CD4-positive, alpha-beta T cell treated with Interleukin-1 beta for 1 hour (primary cell): ENCODE measurements around the gene CDCA5.

Experiments
- DNase-seq, 2 donors: peaks; one replicate each; pipeline ENCODE4 v3.0.0-alpha.2; 2020 to 2022

Gene CDCA5

DNA sequence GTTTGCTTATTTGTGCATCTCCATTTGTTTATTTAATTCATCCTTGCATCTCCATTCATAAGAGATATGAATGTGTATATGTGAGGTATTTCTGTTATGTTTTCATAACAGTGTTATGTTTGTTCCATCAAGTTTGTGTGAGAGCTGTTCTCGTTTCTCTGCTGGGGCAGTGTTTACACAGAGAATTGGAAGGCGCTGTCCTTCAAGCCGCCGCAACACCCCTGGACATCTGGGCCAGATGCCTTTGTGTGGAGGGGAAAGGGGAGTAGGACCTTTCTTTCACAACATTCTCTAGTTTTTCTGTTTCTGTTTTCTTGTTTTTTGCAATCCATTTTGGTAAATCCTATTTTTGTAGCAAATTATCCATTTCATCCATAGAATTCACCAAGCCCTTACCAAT lies 20.8 kb upstream of the CDCA5 start:
- DNase-seq: no peak

GRCh38 chr11:65103476-65103875 lies 19.6 kb upstream of the CDCA5 start:
- no peak for DNase-seq

DNA sequence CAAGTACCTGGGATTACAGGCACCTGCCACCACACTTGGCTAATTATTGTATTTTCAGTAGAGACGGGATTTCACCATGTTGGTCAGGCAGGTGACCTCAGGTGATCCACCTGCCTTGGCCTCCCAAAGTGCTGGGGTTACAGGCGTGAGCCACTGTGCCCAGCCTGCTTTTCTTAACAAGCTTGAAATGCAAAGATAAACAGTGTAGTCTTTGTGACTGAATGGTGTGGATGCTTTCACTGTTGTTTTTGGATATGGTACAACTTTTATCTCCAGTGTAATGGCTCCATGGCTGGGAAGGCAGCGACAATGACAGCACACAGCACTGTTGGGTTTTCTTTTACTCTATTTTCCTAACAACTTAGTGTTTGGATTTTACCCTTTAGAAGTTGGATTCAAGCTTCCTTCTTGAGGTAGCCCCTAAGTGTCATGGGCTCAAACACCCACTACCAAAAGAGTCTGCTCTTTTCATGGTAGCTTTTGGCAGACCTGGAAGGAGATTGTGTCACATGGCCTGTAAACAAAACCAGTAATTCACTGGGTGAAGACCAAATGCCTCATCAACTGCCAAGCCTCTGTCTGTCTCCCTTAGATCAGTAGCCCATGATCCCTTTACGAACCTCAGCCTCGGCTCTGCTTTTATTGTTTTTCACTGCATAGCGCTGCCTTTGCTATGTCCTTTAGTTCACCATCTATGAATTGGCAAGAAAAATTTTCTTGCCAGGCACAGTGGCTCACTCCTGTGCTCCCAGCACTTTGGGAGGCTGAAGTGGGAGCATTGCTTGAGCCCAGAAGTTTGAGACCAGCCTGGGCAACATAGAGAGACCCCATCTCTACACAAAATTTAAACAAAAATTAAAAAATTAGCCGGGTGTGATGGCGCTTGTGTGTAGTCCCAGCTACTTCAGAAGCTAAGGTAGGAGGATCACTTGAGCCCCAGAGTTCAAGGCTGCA lies 18.6 kb upstream of the CDCA5 start:
- DNase-seq: no peak

DNA sequence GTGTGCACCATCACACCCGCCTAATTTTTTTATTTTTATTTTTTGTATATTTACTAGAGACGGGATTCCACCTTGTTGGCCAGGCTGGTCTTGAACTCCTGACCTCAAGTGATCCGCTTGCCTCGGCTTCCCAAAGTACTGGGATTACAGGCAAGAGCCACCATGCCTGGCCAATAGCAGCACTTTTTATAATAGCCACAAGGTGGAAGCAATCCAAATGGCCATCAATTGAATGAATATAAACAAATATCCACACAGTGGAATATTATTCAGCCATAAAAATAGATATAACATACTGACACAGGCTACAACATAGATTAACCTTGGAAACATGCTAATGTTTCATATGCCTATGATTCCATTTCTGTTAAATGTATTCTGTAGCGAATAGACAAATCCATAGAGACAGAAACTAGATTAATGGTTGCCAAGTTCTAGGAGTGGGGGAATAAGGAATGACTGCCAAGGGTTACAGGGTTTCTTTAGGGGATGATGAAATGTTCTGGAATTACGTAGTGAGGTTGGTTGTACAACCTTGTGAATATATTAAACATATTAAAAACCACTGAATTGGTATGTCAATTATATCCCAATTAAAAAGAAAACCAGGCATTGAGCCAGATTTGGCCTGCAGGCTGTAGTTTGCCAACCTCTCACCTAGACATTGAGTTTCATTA lies 17.0 kb upstream of the CDCA5 start:
- no peak for DNase-seq

- no peak for DNase-seq
These were observed 13.1 kb upstream of the CDCA5 start for GRCh38 chr11:65096926-65097325.

DNA sequence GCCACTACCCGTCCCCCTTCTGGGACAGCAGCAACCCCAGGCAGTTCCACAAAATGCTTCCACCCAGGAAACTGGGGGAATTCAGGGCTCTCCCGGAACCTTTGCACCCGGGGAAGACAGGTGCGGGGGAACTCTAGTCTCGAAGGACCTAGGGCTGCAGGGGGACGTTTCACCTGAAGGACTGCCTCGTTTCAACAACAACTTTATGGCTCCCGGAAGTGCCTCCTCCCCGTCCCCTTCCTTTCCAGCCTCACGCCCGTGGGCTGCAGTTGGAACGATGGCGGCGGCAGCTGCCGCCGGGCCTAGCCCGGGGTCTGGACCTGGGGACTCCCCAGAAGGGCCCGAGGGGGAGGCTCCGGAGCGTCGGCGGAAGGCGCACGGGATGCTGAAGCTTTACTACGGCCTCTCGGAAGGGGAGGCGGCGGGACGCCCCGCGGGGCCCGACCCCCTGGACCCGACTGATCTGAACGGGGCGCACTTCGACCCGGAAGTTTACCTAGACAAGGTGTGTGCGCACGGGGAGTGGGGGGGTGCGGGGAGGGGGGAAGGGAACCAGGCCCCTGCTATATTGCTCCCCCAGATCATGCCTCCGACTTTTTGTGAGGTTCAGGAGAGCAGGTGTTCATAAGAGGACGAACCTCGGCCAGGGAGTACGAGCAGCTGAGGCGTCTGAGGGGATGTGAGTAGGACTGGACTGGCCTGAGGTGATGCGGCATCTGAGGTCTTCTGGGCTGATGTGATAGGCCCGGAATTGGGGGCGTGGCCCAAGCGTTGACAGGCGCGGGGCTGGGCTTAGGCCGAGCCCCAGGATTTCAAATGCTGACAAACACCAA lies 12.3 kb upstream of the CDCA5 start, which contains the start of gene VPS51:
TSS of gene VPS51 (plus strand) at position 241 of the 833 bp plus-strand sequence. CDS start at position 278, 37 bp downstream.
- peak; percentile 88 to 89 for DNase-seq

DNA sequence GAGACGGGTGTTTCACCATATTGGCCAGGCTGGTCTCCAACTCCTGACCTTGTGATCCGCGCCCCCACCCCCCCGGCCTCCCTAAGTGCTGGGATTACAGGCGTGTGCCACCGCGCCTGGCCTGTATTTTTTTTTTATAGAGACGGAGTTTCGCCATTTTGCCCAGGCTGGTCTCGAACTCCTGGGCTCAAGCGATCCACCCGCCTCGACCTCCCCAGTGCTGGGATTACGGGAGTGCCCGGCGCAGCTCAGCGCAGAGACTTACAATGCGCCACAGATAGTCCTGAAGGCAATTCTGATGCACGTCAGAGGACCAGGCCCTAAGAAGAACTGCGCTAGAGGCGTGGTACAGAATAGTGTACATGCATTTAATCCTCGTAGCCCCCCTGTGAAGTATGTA lies 11.6 kb upstream of the CDCA5 start:
- DNase-seq: no peak

- no peak for DNase-seq
These were observed 6.8 kb upstream of the CDCA5 start for GRCh38 chr11:65090628-65091027.

GRCh38 chr11:65089621-65090020 lies 5.8 kb upstream of the CDCA5 start:
- DNase-seq: no peak

DNA sequence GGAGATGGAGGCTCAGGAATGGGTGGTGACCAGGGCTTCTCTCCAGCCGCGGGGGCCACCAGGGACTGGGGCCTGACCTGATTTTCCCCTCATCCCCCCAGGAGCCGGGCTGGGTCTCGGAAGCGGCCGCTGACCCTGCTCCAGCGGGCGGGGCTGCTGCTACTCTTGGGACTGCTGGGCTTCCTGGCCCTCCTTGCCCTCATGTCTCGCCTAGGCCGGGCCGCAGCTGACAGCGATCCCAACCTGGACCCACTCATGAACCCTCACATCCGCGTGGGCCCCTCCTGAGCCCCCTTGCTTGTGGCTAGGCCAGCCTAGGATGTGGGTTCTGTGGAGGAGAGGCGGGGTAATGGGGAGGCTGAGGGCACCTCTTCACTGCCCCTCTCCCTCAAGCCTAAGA lies 4.0 kb upstream of the CDCA5 start:
- DNase-seq: no peak

DNA sequence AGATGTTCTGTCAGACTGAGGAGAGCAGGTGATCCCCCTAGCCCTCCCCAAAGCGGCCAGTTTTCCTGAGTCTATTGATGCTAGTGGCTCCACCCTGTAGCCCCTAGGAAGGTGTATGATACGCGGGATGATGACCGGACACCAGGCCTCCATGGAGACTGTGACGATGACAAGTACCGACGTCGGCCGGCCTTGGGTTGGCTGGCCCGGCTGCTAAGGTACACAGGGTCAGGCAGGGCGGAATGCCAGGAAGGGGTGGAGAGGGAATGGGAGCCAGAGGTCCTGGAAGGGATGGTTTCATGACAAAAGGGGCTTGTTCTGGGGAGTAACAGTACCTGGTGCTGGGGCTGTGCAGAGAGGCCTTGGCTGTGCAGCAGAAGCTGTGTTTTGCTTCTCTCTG lies 3.4 kb upstream of the CDCA5 start:
- DNase-seq: no peak

GRCh38 chr11:65086809-65087208 lies 3.0 kb upstream of the CDCA5 start:
- DNase-seq: no peak

DNA sequence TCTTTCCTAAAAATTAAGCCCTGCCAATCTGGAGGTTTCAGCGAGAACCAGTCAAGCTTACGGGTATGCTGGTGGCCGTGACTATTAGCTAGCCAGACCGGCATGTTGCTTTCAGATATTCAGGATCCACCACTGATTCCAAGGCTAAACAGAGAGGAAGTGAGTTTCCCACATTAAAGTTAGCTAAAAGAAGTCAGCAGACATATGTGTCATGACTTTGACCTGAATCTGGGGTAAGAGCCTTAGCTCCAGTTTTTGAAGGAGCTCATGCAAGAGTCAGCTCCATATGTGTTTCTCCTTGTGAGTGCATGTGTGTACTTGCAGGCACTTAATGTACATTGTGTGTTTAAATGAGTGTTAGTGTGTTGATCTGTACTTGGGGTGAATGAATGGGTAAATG lies 1.6 kb upstream of the CDCA5 start:
- DNase-seq: no peak

GRCh38 chr11:65084598-65085375 lies 947 bp upstream of the CDCA5 start:
- DNase-seq: no peak

DNA sequence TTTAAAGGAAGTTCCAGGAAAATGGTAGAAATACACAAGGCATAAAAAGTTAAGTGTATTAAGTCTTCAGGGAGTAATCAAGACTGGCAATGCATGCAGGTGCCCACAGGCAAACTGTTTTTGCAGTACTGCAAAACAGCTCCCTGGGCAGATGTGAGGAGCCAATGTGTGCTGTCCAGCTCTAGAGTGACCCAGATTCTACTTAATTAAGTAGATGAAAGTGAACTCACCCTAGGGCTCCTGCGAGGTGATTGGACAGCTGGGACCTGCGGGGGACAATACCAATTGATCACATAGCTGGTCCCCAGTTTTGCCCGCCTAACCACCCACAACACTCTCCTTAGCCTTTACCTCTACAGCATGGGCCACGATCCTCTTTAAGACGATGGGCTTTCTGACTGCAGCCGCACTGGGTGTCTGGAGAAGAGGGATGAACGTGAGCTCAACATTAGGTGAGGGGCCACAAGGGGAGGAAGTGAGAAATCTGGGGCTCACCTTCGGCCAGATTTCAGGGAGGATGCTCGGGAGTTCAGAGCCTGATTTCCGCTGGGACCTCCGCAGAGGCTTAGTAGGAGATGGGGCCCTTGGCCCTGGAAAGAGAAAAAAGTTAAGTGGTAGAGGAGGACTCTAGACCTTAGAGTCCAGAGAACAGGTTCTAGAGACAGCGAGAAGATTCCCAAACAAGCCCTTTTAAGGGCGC lies 556 bp downstream of the CDCA5 start:
- no peak for DNase-seq

GRCh38 chr11:65078786-65079342 lies 5.0 kb downstream of the CDCA5 start:
- DNase-seq: no peak

GRCh38 chr11:65078151-65078550 lies 5.7 kb downstream of the CDCA5 start:
- peak; percentile 73 to 81 for DNase-seq

DNA sequence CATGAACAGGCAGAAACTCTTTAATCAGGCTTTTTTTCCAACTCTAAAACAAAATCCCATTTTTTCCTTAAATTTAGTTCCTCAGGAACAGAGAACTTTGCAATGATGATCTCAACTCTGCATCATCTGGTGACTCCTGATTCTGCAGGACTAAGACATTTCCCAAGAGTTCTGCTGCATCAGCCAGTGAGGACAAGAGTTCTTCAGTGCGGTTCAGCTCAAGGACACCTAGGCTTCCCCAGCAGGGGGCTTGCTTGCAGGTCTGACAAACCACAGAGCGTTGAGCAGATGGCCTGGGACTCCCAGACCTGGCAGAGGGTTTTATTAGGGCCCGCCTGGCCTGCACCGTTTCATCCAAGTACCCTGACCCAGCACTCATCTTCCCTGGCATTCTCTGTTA lies 6.4 kb downstream of the CDCA5 start:
- DNase-seq: no peak

DNA sequence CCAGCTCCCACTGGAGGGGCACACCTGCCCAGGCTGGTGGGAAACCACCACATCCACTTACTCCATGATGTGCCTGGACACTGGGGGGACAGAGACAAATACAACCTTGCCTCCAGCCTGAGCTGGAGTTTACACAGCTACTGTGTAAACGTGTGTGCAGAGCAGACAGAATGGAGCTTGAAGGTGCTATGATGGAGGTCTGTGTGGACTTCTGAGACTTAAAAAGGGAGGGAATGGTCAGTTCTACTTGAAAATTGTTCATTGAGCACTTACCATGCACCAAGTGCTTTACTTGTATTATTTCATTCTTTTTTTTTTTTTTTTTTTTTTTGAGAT lies 11.2 kb downstream of the CDCA5 start:
- no peak for DNase-seq

- no peak for DNase-seq
These were observed 11.8 kb downstream of the CDCA5 start for GRCh38 chr11:65071907-65072630.

GRCh38 chr11:65069217-65069616 lies 14.6 kb downstream of the CDCA5 start:
- DNase-seq: no peak
